H1 (cell line): Measurements from ENCODE around the gene ARHGAP24. TPM values are rescaled to one million over a fixed set of nuclear protein-coding genes. Genes with fewer than 3 reads are reported as not detected.

Experiments used
- CTCF ChIA-PET: fragments of 300-600 bp; sonication (Branson Sonifier 250); formaldehyde crosslinking; loops from one replicate; lab custom pipeline; 2021; ENCODE audit not compliant: partially characterized antibody; lab: Charles Lee
- POLR2A ChIA-PET: fragments of 300-600 bp; sonication (Branson Sonifier 250); formaldehyde crosslinking; loops from one replicate; lab custom pipeline; 2021; ENCODE audit warnings: inconsistent platforms; ENCODE audit not compliant: partially characterized antibody; lab: Charles Lee
- DNase-seq, 2 experiments: peaks; one replicate each; pipeline versions ENCODE4 v3.0.0 to v3.0.0-alpha.2; 2010 to 2022; ENCODE audit warnings: low spot score in 2 of 2, low read depth in 1 of 2, mixed read lengths in 1 of 2
- FAIRE-seq: peaks from 2 replicates; lab custom pipeline; 2011; peaks lifted over from hg19 to GRCh38; lab: Jason Lieb, UNC
- H2AFZ ChIP-seq: 2 replicates; pipeline ENCODE4 v1.8.1; 2012; ENCODE audit warnings: low read length, inconsistent platforms
- H2AK5ac ChIP-seq: 2 replicates; pipeline ENCODE4 v1.6.1; 2013; ENCODE audit warnings: low read depth, low read length
- H2BK120ac ChIP-seq: replicated peaks from 2 replicates; pipeline ENCODE3; 2013; ENCODE audit warnings: low read depth, low read length, inconsistent platforms
- H2BK12ac ChIP-seq: 2 replicates; pipeline ENCODE4 v1.6.1; 2013; ENCODE audit warnings: low read depth, low read length
- H2BK15ac ChIP-seq: 2 replicates; pipeline ENCODE4 v1.6.1; 2013; ENCODE audit warnings: low read length
- H2BK20ac ChIP-seq: 2 replicates; pipeline ENCODE4 v1.6.1; 2013; ENCODE audit warnings: low read length
- H2BK5ac ChIP-seq: 2 replicates; pipeline ENCODE4 v1.6.1; 2013; ENCODE audit warnings: low read depth, low read length
- H3K14ac ChIP-seq: 2 replicates; pipeline ENCODE4 v1.6.1; 2013; ENCODE audit warnings: inconsistent platforms; ENCODE audit not compliant: insufficient read length
- H3K18ac ChIP-seq: 2 replicates; pipeline ENCODE4 v1.6.1; 2013; ENCODE audit warnings: low read length; ENCODE audit errors: extremely low read depth
- H3K23ac ChIP-seq: 2 replicates; pipeline ENCODE4 v1.6.1; 2013; ENCODE audit warnings: inconsistent platforms; ENCODE audit not compliant: insufficient read length
- H3K23me2 ChIP-seq: 2 replicates; pipeline ENCODE4 v1.6.1; 2013; ENCODE audit warnings: low read depth, low read length
- H3K27ac ChIP-seq: 2 replicates; pipeline ENCODE4 v1.6.1; 2011; ENCODE audit warnings: low read depth, low read length, inconsistent platforms
- H3K27me3 ChIP-seq, 4 experiments: replicated peaks in 1 of 4; 1 replicate in 1 of 4; 2 replicates in 3 of 4; pipeline versions ENCODE4 v1.6.1 to v1.8.1; 2011 to 2013; ENCODE audit warnings: low read length in 3 of 4, mild to moderate bottlenecking in 3 of 4, inconsistent platforms in 2 of 4, mixed read lengths in 2 of 4, moderate library complexity in 1 of 4; ENCODE audit not compliant: control insufficient read depth in 3 of 4, insufficient read depth in 3 of 4; ENCODE audit errors: extremely low read depth in 1 of 4
- H3K36me3 ChIP-seq, 4 experiments: 2 replicates each; pipeline versions ENCODE4 v1.6.1 to v1.8.1; 2011 to 2013; ENCODE audit warnings: mild to moderate bottlenecking in 4 of 4, low read length in 3 of 4, moderate library complexity in 2 of 4, control low read depth in 1 of 4, inconsistent platforms in 1 of 4; ENCODE audit not compliant: insufficient read depth in 4 of 4, control insufficient read depth in 2 of 4
- H3K4ac ChIP-seq: replicated peaks from 2 replicates; pipeline ENCODE3; 2013; ENCODE audit warnings: low read length, low read depth, mixed read lengths, inconsistent platforms; ENCODE audit not compliant: insufficient read length
- H3K4me1 ChIP-seq, 4 experiments: replicated peaks in 1 of 4; 1 replicate in 1 of 4; 2 replicates in 3 of 4; pipeline versions ENCODE4 v1.6.1 to v1.8.1; 2011 to 2013; ENCODE audit warnings: low read length in 3 of 4, inconsistent platforms in 2 of 4, mixed read lengths in 1 of 4; ENCODE audit not compliant: insufficient read depth in 4 of 4, control insufficient read depth in 3 of 4
- H3K4me2 ChIP-seq, 2 experiments: 2 replicates each; pipeline versions ENCODE4 v1.6.1 to v1.8.1; 2011 to 2013; ENCODE audit warnings: low read depth in 2 of 2, low read length in 2 of 2, control low read depth in 1 of 2, inconsistent platforms in 1 of 2, mild to moderate bottlenecking in 1 of 2; ENCODE audit not compliant: insufficient read depth in 1 of 2
- H3K4me3 ChIP-seq, 4 experiments: fragments of 200-600, 300-600 bp in 1 of 4; sonication (generic), shearing (Covaris generic), sonication (Bioruptor Twin) in 1 of 4; 2 replicates each; pipeline versions ENCODE4 v1.5.1 to v1.8.1; 2011 to 2016; ENCODE audit warnings: low read length in 4 of 4, low read depth in 3 of 4, control low read depth in 2 of 4, inconsistent platforms in 2 of 4, mild to moderate bottlenecking in 2 of 4, mixed read lengths in 1 of 4, moderate library complexity in 1 of 4; ENCODE audit not compliant: insufficient read depth in 2 of 4; ENCODE audit errors: extremely low read depth in 1 of 4
- H3K56ac ChIP-seq: replicated peaks from 2 replicates; pipeline ENCODE3; 2013; ENCODE audit warnings: low read depth, mild to moderate bottlenecking, mixed read lengths, low read length, inconsistent platforms; ENCODE audit not compliant: insufficient read length
- H3K79me1 ChIP-seq: 2 replicates; pipeline ENCODE4 v1.6.1; 2013; ENCODE audit warnings: low read depth, low read length, control low read depth
- H3K79me2 ChIP-seq, 2 experiments: 2 replicates each; pipeline versions ENCODE4 v1.6.1 to v1.8.1; 2012 to 2013; ENCODE audit warnings: low read length in 2 of 2, mild to moderate bottlenecking in 2 of 2, inconsistent platforms in 1 of 2; ENCODE audit not compliant: insufficient read depth in 2 of 2, control insufficient read depth in 1 of 2
- H3K9ac ChIP-seq, 4 experiments: replicated peaks in 1 of 4; 1 replicate in 1 of 4; 2 replicates in 3 of 4; pipeline versions ENCODE4 v1.6.1 to v1.8.1; 2011 to 2013; ENCODE audit warnings: low read depth in 3 of 4, low read length in 3 of 4, control low read depth in 2 of 4, mild to moderate bottlenecking in 2 of 4, moderate library complexity in 2 of 4, inconsistent platforms in 1 of 4; ENCODE audit errors: extremely low read depth in 1 of 4
- H3K9me3 ChIP-seq, 2 experiments: 2 replicates each; pipeline versions ENCODE4 v1.6.1 to v1.8.1; 2012 to 2013; ENCODE audit warnings: mild to moderate bottlenecking in 2 of 2, moderate library complexity in 2 of 2, control low read depth in 1 of 2, inconsistent platforms in 1 of 2, low read depth in 1 of 2, low read length in 1 of 2, mixed read lengths in 1 of 2; ENCODE audit not compliant: insufficient read depth in 2 of 2
- H4K20me1 ChIP-seq, 2 experiments: replicated peaks in 1 of 2; 2 replicates each; pipeline versions ENCODE3 to v1.8.1; 2011 to 2013; ENCODE audit warnings: inconsistent platforms in 2 of 2, low read length in 2 of 2, mild to moderate bottlenecking in 1 of 2; ENCODE audit not compliant: insufficient read depth in 2 of 2, control insufficient read depth in 1 of 2
- H4K5ac ChIP-seq: 2 replicates; pipeline ENCODE4 v1.6.1; 2013; ENCODE audit warnings: low read length, low read depth, mixed read lengths, inconsistent platforms; ENCODE audit not compliant: insufficient read length
- H4K8ac ChIP-seq: 2 replicates; pipeline ENCODE4 v1.8.0; 2013; ENCODE audit warnings: mild to moderate bottlenecking, moderate library complexity, low read length, inconsistent platforms; ENCODE audit not compliant: insufficient read depth; ENCODE audit errors: extremely low read depth
- H4K91ac ChIP-seq: replicated peaks from 2 replicates; pipeline ENCODE3; 2013; ENCODE audit warnings: low read length, mixed read lengths, inconsistent platforms; ENCODE audit not compliant: insufficient read length
- KDM5A ChIP-seq: fragments of 200-600 bp; IDR thresholded peaks from 2 replicates; pipeline ENCODE4 v1.7.1; 2012; ENCODE audit warnings: mild to moderate bottlenecking, low read length, inconsistent platforms, mixed read lengths
- TCF12 ChIP-seq: IDR thresholded peaks from 2 replicates; pipeline ENCODE4 v1.6.1; 2011; ENCODE audit warnings: low read depth, mild to moderate bottlenecking, low read length
- WGBS, 2 experiments: shearing (Covaris generic) in 1 of 2; methylation state at CpG; one replicate each; pipeline versions ENCODE4 v1.1.6 to v1.1.7; 2013 to 2015; ENCODE audit warnings: low lambda C conversion rate in 2 of 2, mixed read lengths in 2 of 2, inconsistent platforms in 1 of 2, low coverage in 1 of 2, missing lambda C conversion rate in 1 of 2; ENCODE audit not compliant: insufficient replicate concordance in 2 of 2, insufficient coverage in 1 of 2, insufficient read length in 1 of 2; ENCODE audit errors: extremely low coverage in 1 of 2, missing lambda C conversion rate in 1 of 2; 5-methylcytosine and 5-hydroxymethylcytosine counted together
- polyA plus RNA-seq, 7 experiments: library from polyadenylated mRNA; depleted of rRNA in 3 of 7; stranded (reverse) in 5 of 7; unstranded in 2 of 7; fragments of >200 nt in 5 of 7; fragments of 200-250 nt in 2 of 7; gene quantifications; 1 replicate in 5 of 7; 2 replicates in 1 of 7; 4 replicates in 1 of 7; pipeline versions ENCODE4 v1.2.1 to v1.2.3, GENCODE V29; 2011 to 2013; ENCODE audit warnings: missing spikeins in 2 of 7, mixed read lengths in 2 of 7
- total RNA-seq: library from RNA; stranded (reverse); fragmentation: NEBNext Ultra II Directional; extraction: Animal tissue kit (Norgen Biotek cat#: 25700); gene quantifications from 2 replicates; pipeline ENCODE4 v1.2.1, GENCODE V29; 2021
- TF ChIP-seq, protein P1 (sequence below): IDR thresholded peaks from 2 replicates; pipeline ENCODE4 v1.6.1; 2012; ENCODE audit warnings: inconsistent platforms

ARHGAP24 gene
- total and polyA plus RNA-seq, 2 of the 8 experiments (the other 6 are each of a cell fraction or from before 2014, with no cell fraction given) = 0.08 to 0.50 TPM

DNA sequence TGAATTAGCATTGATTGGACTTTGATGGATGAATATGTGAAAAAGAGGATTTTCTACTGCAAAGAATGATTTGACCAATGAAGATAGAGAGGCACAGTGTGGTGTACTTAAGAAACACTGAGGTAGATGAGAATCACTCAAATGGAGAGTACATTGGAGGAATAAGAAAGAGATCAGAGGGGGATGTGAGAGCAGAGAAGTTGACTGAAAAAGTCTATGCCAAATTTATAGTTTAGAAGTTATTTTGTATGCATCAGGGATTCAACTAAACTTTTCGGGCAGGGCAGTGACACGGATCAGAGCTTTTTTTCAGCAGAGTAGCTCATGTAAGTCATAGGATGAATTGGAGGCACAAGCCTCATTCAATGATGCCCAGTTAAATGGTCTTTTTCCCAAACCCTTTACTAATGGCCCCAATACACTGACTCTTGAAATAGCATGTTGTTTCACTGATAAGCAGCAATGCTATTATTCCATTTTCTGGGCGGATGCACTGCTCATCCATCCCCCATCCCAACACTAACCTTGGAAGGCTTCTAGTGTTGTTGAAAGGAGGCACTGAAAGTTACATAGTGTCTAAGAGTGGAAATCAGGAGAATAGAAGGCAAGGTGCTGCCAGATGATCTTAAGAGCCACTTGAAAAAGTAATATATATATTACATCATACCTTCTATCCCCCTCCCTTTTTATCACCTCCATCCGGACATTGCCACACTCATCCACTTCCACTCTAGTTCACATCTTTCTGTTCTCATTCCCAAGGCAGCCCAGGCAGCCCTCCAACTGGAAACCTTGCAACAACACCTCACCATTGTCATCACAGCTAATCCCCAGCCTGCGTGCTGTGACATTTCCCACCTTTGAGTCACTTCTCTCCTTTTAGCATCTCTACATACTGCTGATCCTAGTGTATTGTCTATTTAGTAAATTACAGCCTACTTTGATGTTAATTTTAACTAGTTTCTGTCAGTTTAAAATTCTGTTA is 46.1 kb downstream of the ARHGAP24 start:
- Histone ChIP-seq H2BK120ac (no peak overlapping the region), H3K4me2 (no peak overlapping the region), H3K4me3 (no peak overlapping the region), H3K79me2 (no peaks in the 10 kb centered on the region), H2BK12ac (no peak overlapping the region), H3K9me3 (no peaks in the 10 kb centered on the region), H3K36me3 (no peaks in the 10 kb centered on the region), H3K27ac (no peak overlapping the region), H4K20me1 (no peaks in the 10 kb centered on the region), H4K91ac (no peak overlapping the region), H3K14ac (no peak overlapping the region), H3K4ac (no peak overlapping the region), H2BK5ac (no peak overlapping the region), H2AFZ (no peak overlapping the region), H2AK5ac (no peak overlapping the region), H2BK20ac (no peak overlapping the region), H4K8ac (no peak overlapping the region), H4K5ac (no peak overlapping the region), H2BK15ac (no peak overlapping the region), H3K18ac (no peak overlapping the region), H3K23ac (no peak overlapping the region), H3K4me1 (no peaks in the 10 kb centered on the region), H3K56ac (no peak overlapping the region), H3K79me1 (no peaks in the 10 kb centered on the region), H3K27me3 (no peaks in the 10 kb centered on the region), H3K23me2 (no peaks in the 10 kb centered on the region), H3K9ac (no peak overlapping the region)
- CTCF ChIA-PET = no interaction called here
- no peak for FAIRE-seq
- 93 to 100% methylated on average over 1 to 5 of the region's 5 CpGs for WGBS, 2 experiments
- TF ChIP-seq KDM5A = no peak
- TF ChIP-seq, protein P1, sequence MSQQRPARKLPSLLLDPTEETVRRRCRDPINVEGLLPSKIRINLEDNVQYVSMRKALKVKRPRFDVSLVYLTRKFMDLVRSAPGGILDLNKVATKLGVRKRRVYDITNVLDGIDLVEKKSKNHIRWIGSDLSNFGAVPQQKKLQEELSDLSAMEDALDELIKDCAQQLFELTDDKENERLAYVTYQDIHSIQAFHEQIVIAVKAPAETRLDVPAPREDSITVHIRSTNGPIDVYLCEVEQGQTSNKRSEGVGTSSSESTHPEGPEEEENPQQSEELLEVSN = no peak
- no peak for TF ChIP-seq TCF12
- DNase-seq = no peak
- POLR2A ChIA-PET = no interaction called here
